ENCODE data around the gene SRBD1. TPM values are rescaled to one million over a fixed set of nuclear protein-coding genes. Genes with fewer than 3 reads are reported as not detected.

SRBD1 gene
- polyA plus RNA-seq, 1 donor from 2014 or later: 5.3 TPM

- no peak overlapping the region for H3K4me2 ChIP-seq (ENCODE audit: low read length)
- H4K20me1 ChIP-seq (ENCODE audit: insufficient read depth): no peaks in the 10 kb centered on the region
- H3K9me2 ChIP-seq (ENCODE audit: insufficient read depth, low read length): no peaks in the 10 kb centered on the region
- H3K9me3 ChIP-seq (ENCODE audit: low read length): no peaks in the 10 kb centered on the region
- H3K27ac ChIP-seq (ENCODE audit: low read length): no peak overlapping the region
- no peaks in the 10 kb centered on the region for H3K27me3 ChIP-seq (ENCODE audit: insufficient read depth, low read depth, low read length)
- no peaks in the 10 kb centered on the region for H3F3A ChIP-seq (ENCODE audit: insufficient read depth, low read length, poor library complexity, severe bottlenecking)
- no peak overlapping the region for H2AFZ ChIP-seq (ENCODE audit: low read depth, low read length)
- no peak overlapping the region for H3K9ac ChIP-seq (ENCODE audit: low read length)
- no peaks in the 10 kb centered on the region for H3K36me3 ChIP-seq (ENCODE audit: insufficient read depth, low read length)
- TF ChIP-seq EZH2 (IDR thresholded peaks at IDR 0.05; ENCODE audit: borderline replicate concordance, insufficient read depth, low read length, poor library complexity, severe bottlenecking) (no peak), TAF1 (IDR thresholded peaks at IDR 0.05; ENCODE audit: low read depth) (no peak), CTCF (IDR thresholded peaks at IDR 0.05; ENCODE audit: poor library complexity, severe bottlenecking) (no peak), POLR2AphosphoS5 (IDR thresholded peaks at IDR 0.05) (no peak)
- H3K79me2 ChIP-seq (replicated peaks; ENCODE audit: insufficient read depth, low read length): no peaks in the 10 kb centered on the region
- no peak overlapping the region for H3K4me3 ChIP-seq (ENCODE audit: low read length)
Observed at GRCh38 chr2:45368792-45369191, 242.3 kb downstream of the SRBD1 start.

GRCh38 chr2:45361666-45362065 is 249.4 kb downstream of the SRBD1 start:
- no peak overlapping the region for H3K9ac ChIP-seq (ENCODE audit: low read length)
- H3K36me3 ChIP-seq (ENCODE audit: insufficient read depth, low read length): no peaks in the 10 kb centered on the region
- no peaks in the 10 kb centered on the region for H3F3A ChIP-seq (ENCODE audit: insufficient read depth, low read length, poor library complexity, severe bottlenecking)
- H4K20me1 ChIP-seq (ENCODE audit: insufficient read depth): no peaks in the 10 kb centered on the region
- H3K27me3 ChIP-seq (ENCODE audit: insufficient read depth, low read depth, low read length): no peaks in the 10 kb centered on the region
- no peak overlapping the region for H3K4me3 ChIP-seq (ENCODE audit: low read length)
- no peak overlapping the region for H2AFZ ChIP-seq (ENCODE audit: low read depth, low read length)
- no peaks in the 10 kb centered on the region for H3K79me2 ChIP-seq (replicated peaks; ENCODE audit: insufficient read depth, low read length)
- TF ChIP-seq POLR2AphosphoS5 (IDR thresholded peaks at IDR 0.05) (no peak), REST (IDR thresholded peaks at IDR 0.05; ENCODE audit: borderline replicate concordance) (no peak), CTCF (IDR thresholded peaks at IDR 0.05; ENCODE audit: poor library complexity, severe bottlenecking) (no peak), EP300 (conservative IDR thresholded peaks at IDR 0.05; ENCODE audit: poor library complexity, severe bottlenecking) (no peak), RAD21 (conservative IDR thresholded peaks at IDR 0.05) (no peak), EZH2 (IDR thresholded peaks at IDR 0.05; ENCODE audit: borderline replicate concordance, insufficient read depth, low read length, poor library complexity, severe bottlenecking) (no peak), TAF1 (IDR thresholded peaks at IDR 0.05; ENCODE audit: low read depth) (no peak), MXI1 (conservative IDR thresholded peaks at IDR 0.05; ENCODE audit: poor library complexity, severe bottlenecking) (no peak), SMC3 (conservative IDR thresholded peaks at IDR 0.05; ENCODE audit: poor library complexity) (no peak)
- H3K4me2 ChIP-seq (ENCODE audit: low read length): no peak overlapping the region
- no peak overlapping the region for H3K27ac ChIP-seq (ENCODE audit: low read length)
- no peaks in the 10 kb centered on the region for H3K9me3 ChIP-seq (ENCODE audit: low read length)
- no peaks in the 10 kb centered on the region for H3K9me2 ChIP-seq (ENCODE audit: insufficient read depth, low read length)

Data from neural cell (in vitro differentiated cells).